ENCODE data around the gene NUDT14.

The NUDT14 gene

GRCh38 chr14:105136401-105137322 lies 44.5 kb downstream of the NUDT14 start:
- TF ChIP-seq ZFP3 (CRISPR knock-in tag; IDR thresholded peaks at IDR 0.05): no peak
- TF ChIP-seq TOX (CRISPR knock-in tag; IDR thresholded peaks at IDR 0.05; ENCODE audit: borderline replicate concordance): no peak
- TF ChIP-seq TCF4 (CRISPR knock-in tag; IDR thresholded peaks at IDR 0.05; ENCODE audit: borderline replicate concordance): no peak
- TF ChIP-seq CREB5 (CRISPR knock-in tag; IDR thresholded peaks at IDR 0.05; ENCODE audit: low read depth): no peak
- no peak for ATAC-seq

GRCh38 chr14:105135700-105136395 lies 45.3 kb downstream of the NUDT14 start:
- TF ChIP-seq PATZ1 (CRISPR knock-in tag; IDR thresholded peaks at IDR 0.05; ENCODE audit: borderline replicate concordance) (no peak), ZNF8 (CRISPR knock-in tag; IDR thresholded peaks at IDR 0.05) (no peak), RARB (CRISPR knock-in tag; IDR thresholded peaks at IDR 0.05) (no peak), TOX (CRISPR knock-in tag; IDR thresholded peaks at IDR 0.05; ENCODE audit: borderline replicate concordance) (no peak), OSR1 (CRISPR knock-in tag; IDR thresholded peaks at IDR 0.05) (no peak), TSHZ2 (CRISPR knock-in tag; IDR thresholded peaks at IDR 0.05) (no peak), ZNF565 (CRISPR knock-in tag; conservative IDR thresholded peaks at IDR 0.05; ENCODE audit: low read depth) (no peak), ZNF70 (CRISPR knock-in tag; IDR thresholded peaks at IDR 0.05) (no peak), ZC3H10 (CRISPR knock-in tag; IDR thresholded peaks at IDR 0.05) (no peak)

GRCh38 chr14:105132921-105133654 lies 48.0 kb downstream of the NUDT14 start:
- no peak for ATAC-seq
- no peak for TF ChIP-seq ARNTL (CRISPR knock-in tag; IDR thresholded peaks at IDR 0.05; ENCODE audit: borderline replicate concordance, low read depth)
- no peak for TF ChIP-seq TSHZ2 (CRISPR knock-in tag; IDR thresholded peaks at IDR 0.05)
- no peak for TF ChIP-seq PATZ1 (CRISPR knock-in tag; IDR thresholded peaks at IDR 0.05; ENCODE audit: borderline replicate concordance)
- no peak for TF ChIP-seq ISL1 (CRISPR knock-in tag; IDR thresholded peaks at IDR 0.05)

More at GRCh38 chr14:105135700-105136395, 45.3 kb downstream of the NUDT14 start:
- no peak for ATAC-seq
